Stimulated activated CD8-positive, alpha-beta memory T cell treated with anti-CD3 and anti-CD28 coated beads, Interleukin-7, amount 100 ng/mL, for 48 hours (primary cell): ENCODE data around the gene ACOXL.

Source experiments
- DNase-seq, 2 donors: peaks; one replicate each; pipeline ENCODE4 v3.0.0-alpha.2; 2020; ENCODE audit warnings: low read depth in 1 of 2; ENCODE audit errors: extremely low read depth in 1 of 2

Gene ACOXL

DNA sequence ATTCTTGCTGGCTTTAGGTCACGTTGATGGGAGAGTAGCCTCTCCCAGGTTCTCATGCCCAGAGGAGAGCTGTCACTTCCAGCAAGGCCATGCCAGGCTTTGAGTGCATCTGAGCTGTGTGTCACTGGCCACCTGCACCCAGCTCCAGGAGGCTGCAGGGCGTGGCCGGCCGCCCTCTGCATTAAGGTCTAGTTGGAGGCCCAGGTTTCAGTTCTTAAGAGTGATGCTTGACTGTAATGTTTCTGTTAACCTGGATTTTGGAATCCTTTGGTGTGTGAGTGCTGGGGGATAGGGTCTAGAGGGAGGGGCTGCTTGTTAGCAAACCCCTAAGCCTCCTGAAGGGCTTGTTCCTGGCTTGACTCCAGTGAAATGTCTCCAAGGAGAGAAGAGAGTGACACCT, 140.1 kb downstream of the ACOXL start:
- no peak for DNase-seq

DNA sequence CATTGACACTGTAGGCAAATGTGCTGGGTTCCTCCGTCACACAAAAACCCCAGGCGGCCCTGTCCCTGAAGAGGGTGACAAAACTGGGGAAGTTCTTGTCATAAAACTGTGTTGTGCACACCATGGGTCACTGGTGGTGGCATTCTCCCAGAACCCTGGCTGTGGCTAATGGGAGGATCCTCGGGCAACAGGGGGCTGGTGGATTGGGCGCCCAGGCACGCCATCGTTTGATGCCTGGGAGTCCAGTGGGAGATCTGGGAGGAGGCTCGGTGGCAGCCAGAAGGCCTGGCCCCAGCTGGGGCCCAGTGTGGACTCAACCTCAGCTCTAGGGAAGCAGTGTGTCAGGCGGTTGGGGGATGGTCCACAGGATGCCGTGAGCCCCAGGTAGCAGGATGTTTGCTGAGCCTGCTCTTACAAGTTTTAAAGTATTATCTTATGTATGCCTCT, 140.7 kb downstream of the ACOXL start:
- DNase-seq, result no peak

GRCh38 chr2:110873597-110874452, 141.5 kb downstream of the ACOXL start:
- no peak for DNase-seq

DNA sequence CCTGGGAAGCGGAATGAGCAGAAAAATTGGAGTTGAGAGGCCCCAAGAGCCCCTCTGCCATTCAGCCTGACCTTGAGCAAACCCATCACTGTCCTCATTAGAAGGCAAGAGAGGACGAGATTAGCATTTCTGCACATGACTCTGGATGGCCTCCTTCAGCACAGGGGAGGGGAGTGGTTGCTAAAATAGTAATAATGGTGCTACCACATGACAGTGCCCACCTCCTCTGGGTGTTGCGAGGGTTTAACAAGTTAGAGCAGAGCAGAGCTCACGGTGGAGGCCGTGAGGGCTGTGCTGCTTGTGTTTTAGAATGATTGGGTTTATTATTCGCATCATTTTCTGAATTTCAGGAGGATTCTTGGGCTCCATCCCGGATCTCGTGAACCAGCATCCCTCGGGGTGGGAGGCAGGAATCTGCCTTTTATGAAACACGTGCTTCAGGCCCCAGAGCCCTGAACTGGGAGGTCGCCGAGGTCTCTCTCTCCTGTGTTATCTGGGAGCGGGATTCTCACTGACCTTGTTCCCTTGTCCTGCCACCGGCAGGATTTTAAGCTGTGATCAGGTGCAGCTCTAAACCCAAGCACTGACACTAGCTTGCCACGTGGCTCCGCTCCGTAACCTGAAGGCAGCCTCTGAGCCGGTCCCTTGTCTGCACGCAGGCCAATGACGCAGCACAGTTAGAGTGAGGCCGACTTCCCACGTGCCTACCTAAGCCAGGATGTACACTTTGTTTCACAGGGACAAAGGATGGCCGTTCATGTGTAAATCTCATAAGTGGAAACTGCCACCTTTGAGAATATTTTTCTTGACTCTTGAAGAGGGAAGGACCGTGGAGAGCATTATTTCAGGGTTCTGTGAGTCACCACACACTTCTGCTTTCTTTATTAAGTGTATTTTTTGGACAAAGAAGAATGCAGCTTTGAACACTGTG, 142.3 kb downstream of the ACOXL start:
- DNase-seq, result no peak

GRCh38 chr2:110875384-110875725, 143.0 kb downstream of the ACOXL start:
- DNase-seq, result no peak

DNA sequence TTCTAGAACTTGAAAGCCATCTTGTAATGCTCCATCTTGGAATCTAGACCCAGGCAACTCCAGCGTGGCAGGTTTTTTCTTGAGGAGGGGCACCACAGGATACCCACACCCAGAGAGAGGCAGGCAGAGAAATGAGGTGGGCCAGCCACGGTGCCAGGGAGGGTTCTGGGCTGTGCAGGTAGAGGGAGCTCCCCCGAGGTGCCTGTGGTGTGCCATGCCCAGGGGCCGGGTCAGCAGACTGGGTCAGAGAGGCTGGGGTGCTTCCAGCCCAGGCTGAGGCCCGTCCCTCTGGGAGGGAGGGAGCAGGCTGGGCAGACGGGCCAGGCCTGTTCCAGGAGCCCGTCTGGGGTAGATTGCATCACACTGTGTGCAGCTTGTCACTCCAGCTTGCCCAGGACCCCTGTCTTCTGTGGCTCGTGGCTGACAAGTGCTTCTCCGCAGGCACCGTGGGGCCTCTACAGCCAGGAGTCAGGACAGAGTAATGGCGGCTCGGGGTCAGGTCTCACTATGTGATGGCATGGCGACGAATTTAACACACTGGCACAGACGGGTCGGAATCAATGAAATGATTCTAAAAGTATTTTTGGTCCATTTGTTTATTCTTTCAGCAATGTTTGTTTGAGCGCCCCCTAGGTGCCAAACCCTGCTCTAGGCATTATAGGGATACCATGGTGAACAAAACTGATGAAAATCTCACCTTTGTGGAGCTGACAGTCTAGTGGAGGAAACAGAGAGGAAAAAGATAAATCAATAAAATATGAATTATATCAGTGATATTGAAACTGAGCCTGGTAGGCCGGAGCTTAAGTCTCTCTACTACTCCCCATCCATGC, 144.0 kb downstream of the ACOXL start:
- no peak for DNase-seq

- DNase-seq, result no peak
Measured at GRCh38 chr2:110877031-110877827, 144.9 kb downstream of the ACOXL start.

DNA sequence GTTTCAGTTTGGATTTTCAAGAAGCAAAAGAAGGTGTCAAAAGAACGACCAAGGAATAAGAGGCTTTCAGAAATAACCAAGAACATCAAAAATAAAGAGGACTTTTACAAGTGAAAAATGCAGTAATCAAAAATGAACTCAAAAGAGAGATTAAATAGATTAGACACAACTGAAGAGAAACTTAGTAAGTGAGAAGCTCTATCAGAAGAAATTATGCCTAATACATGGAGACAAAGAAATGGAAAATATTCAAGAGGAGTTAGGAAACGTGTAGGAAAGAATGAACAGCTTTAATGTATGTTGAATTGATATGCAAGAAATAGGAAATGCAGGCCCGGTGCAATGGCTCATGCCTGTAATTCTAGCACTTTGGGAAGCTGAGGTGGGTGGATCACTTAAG, 145.8 kb downstream of the ACOXL start:
- no peak for DNase-seq

- no peak for DNase-seq
Measured at GRCh38 chr2:110881908-110882307, 149.5 kb downstream of the ACOXL start.

GRCh38 chr2:110883406-110883805, 151.0 kb downstream of the ACOXL start:
- no peak for DNase-seq

GRCh38 chr2:110885256-110885655, 152.9 kb downstream of the ACOXL start:
- no peak for DNase-seq

DNA sequence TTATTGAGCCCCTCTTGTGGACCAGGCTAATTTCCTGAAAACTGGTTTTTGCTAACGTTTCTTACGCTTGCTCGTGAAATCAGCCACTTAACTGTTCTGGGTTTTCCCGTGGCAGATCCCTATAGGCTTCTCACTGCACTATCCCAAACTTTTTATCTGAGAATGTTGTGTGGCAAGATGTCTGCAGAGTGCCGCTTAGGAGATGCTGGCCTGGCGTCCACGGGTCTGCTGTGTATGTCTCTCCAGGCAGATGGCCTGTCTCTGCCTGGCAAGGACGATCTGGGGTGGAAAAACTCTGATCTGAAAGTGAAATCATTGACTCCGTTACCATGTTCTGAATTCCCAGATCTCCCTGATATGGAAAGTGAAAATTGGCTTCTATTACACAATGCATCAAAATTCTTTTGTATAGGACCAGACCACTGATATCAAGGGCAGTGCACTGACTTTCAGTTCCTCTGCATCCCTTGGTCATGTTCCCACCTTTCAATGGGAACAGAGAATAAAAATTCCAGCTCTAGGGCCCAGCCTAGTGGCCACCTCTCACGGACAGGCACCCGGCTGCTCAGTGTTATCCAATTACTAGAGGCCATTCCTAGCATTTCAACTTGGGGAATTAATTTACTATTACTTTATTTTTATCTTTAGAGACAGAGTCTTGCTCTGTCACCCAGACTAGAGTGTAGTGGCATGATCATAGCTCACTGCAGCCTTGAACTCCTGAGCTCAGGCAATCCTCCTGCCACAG, 154.6 kb downstream of the ACOXL start:
- DNase-seq, result no peak

DNA sequence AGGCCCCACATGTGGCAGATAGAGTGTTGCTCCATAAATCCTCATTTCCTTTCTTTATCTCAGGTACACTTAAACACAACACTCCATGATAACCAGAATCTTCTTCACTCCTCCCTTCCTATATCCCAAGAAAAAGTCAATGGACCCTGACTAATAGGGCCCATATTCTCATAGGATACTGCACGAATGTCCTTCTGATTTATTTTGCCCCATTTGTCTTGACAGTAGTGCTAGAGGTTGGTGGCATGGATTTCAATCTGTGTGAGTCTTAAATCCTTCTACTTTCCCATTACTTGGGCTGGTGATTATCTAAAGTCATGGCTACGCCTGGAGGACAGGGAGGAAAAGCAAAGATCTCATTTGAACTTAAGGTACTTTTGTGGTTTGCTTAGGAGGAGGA, 156.0 kb downstream of the ACOXL start:
- no peak for DNase-seq

DNA sequence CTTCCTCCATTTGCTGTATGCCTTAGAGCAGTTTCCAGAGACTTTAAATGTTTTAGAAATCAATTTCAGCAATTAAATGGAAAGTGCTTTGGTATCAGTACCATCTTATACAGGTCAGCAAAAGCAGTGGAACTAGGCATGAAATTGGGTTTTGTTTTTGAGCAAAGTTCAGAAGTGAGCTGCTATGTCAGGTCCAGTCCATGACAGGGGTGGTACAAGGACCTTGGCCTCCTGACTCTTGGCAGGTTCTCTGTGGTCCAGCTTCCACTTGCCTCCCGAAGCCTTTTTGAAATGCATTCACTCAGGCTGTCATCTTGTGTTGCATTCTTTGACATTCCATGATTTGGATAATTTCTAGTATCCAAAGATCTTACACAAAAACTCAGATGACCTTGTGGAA, 159.3 kb downstream of the ACOXL start:
- no peak for DNase-seq

GRCh38 chr2:110896226-110896625, 163.9 kb downstream of the ACOXL start:
- no peak for DNase-seq

GRCh38 chr2:110897966-110898365, 165.6 kb downstream of the ACOXL start:
- no peak for DNase-seq

DNA sequence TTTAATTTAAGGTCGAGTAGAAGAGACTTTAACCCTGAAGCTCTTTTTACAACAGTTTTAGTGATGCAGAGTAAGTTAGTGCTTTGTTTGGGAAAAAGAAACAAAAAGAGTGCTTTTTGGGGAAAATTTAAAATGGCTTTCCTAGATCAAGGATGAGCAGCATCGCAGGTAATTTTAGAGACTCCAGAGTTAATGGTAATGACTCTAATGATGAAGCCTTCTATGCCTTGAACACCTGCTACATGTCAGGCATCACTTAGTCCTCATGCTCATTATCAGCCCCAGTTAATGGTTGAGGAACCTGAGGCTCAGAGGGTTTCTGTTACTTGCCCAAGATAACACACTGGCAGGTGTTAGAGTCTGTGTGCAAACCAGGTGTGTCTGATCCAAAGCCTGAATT, 167.8 kb downstream of the ACOXL start:
- no peak for DNase-seq

DNA sequence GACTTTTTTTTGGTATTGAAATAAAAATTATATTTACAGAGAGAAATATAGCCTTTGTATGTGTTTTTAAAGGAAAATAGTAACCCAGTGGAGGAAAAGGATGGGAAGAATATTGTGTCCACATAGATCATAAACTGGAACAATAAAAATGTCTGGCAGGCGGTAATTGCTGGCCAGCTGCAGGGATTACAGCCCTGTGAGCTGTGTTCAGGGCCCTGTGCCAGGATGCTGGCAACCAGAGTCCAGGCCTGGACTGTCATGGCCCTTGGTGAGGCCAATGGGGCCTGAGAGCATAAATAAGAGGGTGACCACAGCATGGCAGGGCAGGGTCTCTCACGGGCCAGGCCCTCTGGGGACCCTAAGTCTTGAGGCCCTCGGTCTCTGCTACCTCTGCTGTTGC, 171.2 kb downstream of the ACOXL start:
- no peak for DNase-seq

DNA sequence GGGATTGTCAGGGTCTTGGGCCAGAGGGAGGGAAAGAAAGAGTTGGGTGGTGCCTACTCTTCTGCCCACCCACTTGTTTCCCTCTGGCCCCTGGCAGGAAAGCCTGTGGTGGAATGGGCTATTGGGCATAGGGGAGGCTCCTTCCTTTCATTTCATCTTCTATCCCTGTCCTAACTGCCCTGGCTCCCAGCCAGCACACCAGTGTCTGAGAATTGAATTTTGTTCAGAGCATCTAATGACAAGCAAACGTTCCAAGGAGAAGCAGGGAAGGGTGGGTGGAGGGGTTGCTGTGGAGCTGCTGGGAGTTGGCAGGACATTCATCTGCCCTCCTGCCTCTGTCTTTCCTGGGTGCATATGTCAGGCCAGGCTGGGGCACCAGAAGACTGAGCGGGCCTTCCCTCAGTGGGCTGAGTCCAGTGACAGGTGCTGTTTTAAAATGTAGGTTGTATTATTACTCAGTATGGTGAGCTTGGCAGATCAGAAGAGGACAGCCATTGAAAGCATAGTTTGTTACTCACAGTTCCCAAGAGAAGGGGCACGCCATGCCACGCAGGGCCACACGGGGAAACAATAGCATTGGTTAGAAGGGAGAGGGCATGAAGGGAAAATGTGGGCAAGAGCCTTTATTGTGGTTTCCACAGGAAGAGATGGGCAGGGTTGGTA, 171.9 kb downstream of the ACOXL start:
- no peak for DNase-seq
